ENCODE measurements around the gene WNT3. TPM values are rescaled to one million over a fixed set of nuclear protein-coding genes. Genes with fewer than 3 reads are reported as not detected.
"Not testable (repeated sequence)": the region's sequence is repeated elsewhere in the genome, so short reads cannot be mapped to it uniquely, and the experiment has no call there.

WNT3 gene
- total and polyA plus RNA-seq, 10 donors: 0.32 to 0.94 (median 0.67) TPM

DNA sequence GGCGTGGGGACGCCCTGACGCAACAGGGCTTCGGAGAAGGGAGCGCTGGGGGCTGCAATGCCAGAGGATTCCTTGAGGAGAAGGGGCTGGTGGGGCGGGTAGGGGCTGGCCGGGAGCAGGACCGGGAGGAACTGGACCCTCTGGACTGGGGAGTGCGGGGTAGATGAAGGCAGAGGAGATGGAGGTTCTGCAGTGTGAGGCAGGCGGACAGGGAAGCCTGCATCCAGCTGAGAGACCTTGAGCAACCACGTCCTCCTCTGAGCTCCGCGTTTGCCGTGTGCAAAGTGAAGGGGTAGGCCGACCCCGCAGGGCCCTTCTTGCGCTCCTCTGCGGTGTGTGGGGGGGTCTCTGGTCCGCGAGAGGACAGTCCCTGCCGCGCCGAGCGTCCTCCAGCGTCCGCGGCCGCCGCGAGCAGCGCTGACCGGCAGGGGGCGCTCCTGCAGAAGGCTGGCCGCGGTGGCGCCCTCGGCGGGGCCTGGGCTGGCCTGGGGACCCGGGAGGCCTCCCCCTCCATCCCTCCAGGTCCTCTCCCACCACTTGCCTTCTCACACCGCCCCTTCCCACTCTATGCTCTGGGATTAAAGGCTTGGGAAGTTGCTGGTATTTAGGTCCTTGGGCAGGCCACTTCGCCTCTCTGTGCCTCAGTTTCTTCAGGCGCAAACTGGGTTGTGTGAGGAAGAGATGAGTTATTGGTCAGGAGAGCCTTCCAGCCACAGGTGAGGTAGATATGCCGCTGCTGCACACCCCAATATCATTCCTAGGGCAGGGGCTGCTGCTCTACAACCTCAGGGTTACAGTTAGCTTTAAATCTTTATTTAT, 23.3 kb upstream of the WNT3 start:
- no peak for DNase-seq
- Histone ChIP-seq H3K36me3 (no peaks in the 10 kb centered on the region), H3K27ac (no peak overlapping the region), H3K9me3 (peaks cover 0 to 20% (median 12%) of the 10 kb centered on the region in 8 donors), H3K4me1 (peaks cover 0 to 11% (median 6%) of the 10 kb centered on the region in 6 donors), H3K27me3 (replicated peaks in 1 of 7) (peaks cover 0 to 71% (median 17%) of the 10 kb centered on the region in 7 donors), H3K4me3 (peak overlapping the region in 3 of 8 donors; percentile 1 to 51 (median 16))
- 17 to 31% (median 19%) methylated on average over 33 to 43 of the region's 43 CpGs for WGBS, 5 donors
- intact Hi-C loops (cut with DNase I; ENCODE audit: low total_unique reads): loop anchor here (5.0 kb wide), 2 partner anchors 101 to 161 kb away; no protein-coding TSS in a partner anchor
- TF ChIP-seq, protein P1, sequence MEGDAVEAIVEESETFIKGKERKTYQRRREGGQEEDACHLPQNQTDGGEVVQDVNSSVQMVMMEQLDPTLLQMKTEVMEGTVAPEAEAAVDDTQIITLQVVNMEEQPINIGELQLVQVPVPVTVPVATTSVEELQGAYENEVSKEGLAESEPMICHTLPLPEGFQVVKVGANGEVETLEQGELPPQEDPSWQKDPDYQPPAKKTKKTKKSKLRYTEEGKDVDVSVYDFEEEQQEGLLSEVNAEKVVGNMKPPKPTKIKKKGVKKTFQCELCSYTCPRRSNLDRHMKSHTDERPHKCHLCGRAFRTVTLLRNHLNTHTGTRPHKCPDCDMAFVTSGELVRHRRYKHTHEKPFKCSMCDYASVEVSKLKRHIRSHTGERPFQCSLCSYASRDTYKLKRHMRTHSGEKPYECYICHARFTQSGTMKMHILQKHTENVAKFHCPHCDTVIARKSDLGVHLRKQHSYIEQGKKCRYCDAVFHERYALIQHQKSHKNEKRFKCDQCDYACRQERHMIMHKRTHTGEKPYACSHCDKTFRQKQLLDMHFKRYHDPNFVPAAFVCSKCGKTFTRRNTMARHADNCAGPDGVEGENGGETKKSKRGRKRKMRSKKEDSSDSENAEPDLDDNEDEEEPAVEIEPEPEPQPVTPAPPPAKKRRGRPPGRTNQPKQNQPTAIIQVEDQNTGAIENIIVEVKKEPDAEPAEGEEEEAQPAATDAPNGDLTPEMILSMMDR (IDR thresholded peaks at IDR 0.05 in 8 of 11, conservative IDR thresholded peaks at IDR 0.05 in 3 of 11): peak in 9 of 11 experiments; percentile 32 to 87 (median 79)
- TF ChIP-seq POLR2A (IDR thresholded peaks at IDR 0.05) (no peak), POLR2AphosphoS5 (IDR thresholded peaks at IDR 0.05) (peak in 2 of 3 donors; percentile 52)

DNA sequence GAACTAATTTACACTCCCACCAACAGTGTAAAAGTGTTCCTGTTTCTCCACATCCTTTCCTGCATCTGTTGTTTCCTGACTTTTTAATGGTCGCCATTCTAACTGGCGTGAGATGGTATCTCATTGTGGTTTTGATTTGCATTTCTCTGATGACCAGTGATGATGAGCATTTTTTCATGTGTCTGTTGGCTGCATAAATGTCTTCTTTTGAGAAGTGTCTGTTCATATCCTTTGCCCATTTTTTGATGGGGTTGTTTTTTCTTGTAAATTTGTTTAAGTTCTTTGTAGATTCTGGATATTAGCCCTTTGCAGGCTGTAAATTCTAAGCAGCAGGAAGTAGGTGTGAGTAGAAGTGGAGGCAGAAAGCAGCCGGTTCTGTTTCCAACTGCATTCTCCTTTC, 22.1 kb upstream of the WNT3 start:
- WGBS, 5 donors: 14 to 32% (median 24%) methylated on average over 3 of the region's 3 CpGs
- not testable (repeated sequence) for H3K27ac ChIP-seq, H3K36me3 ChIP-seq, H3K4me3 ChIP-seq, DNase-seq
- Histone ChIP-seq H3K27me3 (replicated peaks in 1 of 7) (peaks cover 0 to 60% (median 17%) of the 10 kb centered on the region in 7 donors), H3K9me3 (peaks cover 0 to 20% (median 12%) of the 10 kb centered on the region in 8 donors), H3K4me1 (peaks cover 0 to 15% (median 6%) of the 10 kb centered on the region in 6 donors)
- intact Hi-C loops (cut with DNase I; ENCODE audit: low total_unique reads): loop anchor here (5.0 kb wide), 2 partner anchors 102 to 162 kb away; no protein-coding TSS in a partner anchor

DNA sequence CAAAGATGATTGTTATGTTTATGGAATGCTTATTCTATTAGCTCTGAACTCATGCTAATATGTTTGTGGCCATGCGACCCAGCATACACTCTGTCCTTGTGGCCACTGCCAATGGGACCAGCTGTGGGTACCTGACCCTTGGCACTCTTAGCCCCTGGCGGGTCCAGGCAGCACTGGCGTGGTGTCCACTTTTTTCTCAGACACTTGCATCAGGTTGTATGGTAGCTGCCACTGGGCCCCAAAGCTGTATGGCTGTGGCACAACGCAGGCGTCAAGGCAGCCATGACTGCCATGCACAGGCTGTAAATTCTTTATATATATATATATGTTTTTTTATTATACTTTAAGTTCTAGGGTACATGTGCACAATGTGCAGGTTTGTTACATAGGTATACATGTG, 20.7 kb upstream of the WNT3 start:
- Histone ChIP-seq H3K4me3 (no peak overlapping the region), H3K27ac (no peak overlapping the region), H3K4me1 (peaks cover 0 to 15% (median 6%) of the 10 kb centered on the region in 6 donors), H3K27me3 (replicated peaks in 1 of 7) (peaks cover 0 to 48% (median 17%) of the 10 kb centered on the region in 7 donors), H3K9me3 (peaks cover 0 to 20% (median 12%) of the 10 kb centered on the region in 8 donors), H3K36me3 (no peaks in the 10 kb centered on the region)
- 88 to 99% (median 96%) methylated on average over 5 of the region's 5 CpGs for WGBS, 5 donors
- DNase-seq: no peak
- TF ChIP-seq POLR2A (IDR thresholded peaks at IDR 0.05) (no peak), POLR2AphosphoS5 (IDR thresholded peaks at IDR 0.05) (no peak)
- TF ChIP-seq, protein P1 (IDR thresholded peaks at IDR 0.05 in 8 of 11, conservative IDR thresholded peaks at IDR 0.05 in 3 of 11): no peak
- intact Hi-C loops (cut with DNase I; ENCODE audit: low total_unique reads): no loop called here

DNA sequence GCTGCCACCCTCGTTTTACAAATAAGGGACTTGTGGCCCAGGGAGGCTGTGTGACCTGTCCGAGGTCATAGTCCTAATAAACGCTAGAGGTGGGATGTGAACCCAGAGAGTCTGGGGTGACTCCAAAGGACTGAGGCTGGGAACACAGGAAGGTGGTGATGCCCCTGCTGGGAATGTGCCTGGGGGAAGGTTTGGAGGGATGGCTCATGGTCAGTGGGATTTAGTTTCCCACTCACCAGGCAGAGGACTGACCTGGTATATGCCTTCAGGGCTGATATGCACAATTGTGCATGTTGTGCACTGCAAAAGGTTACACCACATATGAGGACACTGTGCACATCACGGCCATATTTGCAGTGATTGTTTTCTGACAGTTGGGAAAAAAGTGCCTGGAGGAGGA, 19.0 kb upstream of the WNT3 start:
- Histone ChIP-seq H3K27me3 (replicated peaks in 1 of 7) (peaks cover 0 to 31% (median 17%) of the 10 kb centered on the region in 7 donors), H3K36me3 (no peaks in the 10 kb centered on the region), H3K4me1 (peaks cover 0 to 15% (median 6%) of the 10 kb centered on the region in 6 donors), H3K27ac (no peak overlapping the region), H3K4me3 (no peak overlapping the region), H3K9me3 (peaks cover 0 to 5% (median under 1%) of the 10 kb centered on the region in 8 donors)
- no peak for DNase-seq
- TF ChIP-seq POLR2A (IDR thresholded peaks at IDR 0.05) (no peak), POLR2AphosphoS5 (IDR thresholded peaks at IDR 0.05) (no peak)
- TF ChIP-seq, protein P1 (IDR thresholded peaks at IDR 0.05 in 8 of 11, conservative IDR thresholded peaks at IDR 0.05 in 3 of 11): no peak
- 64 to 87% (median 79%) methylated on average over 4 of the region's 4 CpGs for WGBS, 5 donors
- intact Hi-C loops (cut with DNase I; ENCODE audit: low total_unique reads): no loop called here

Data from spleen (tissue), 11 donors.